SK-N-SH treated with all-trans-retinoic acid at 6 μM for 48 hours (cell line): ENCODE results near the gene NPTXR.
A peak's percentile ranks its signal among the peaks of the same experiment; 100 is the strongest.

Source experiments
- ATAC-seq: fragments of 200-7000 bp; cut with Tn5 transposase; 3 replicates; pipeline ENCODE4 v1.9.1; 2020; ENCODE audit warnings: mild to moderate bottlenecking, moderate library complexity
- ARNTL ChIP-seq: fragments of 450-650 bp; formaldehyde crosslinking; IDR thresholded peaks from 2 replicates; pipeline ENCODE4 v1.5.0; 2020; ENCODE audit warnings: low read depth, mild to moderate bottlenecking, moderate library complexity, borderline replicate concordance
- BACH2 ChIP-seq: fragments of 250-450 bp; sonication (Bioruptor Pico); IDR thresholded peaks from 2 replicates; pipeline ENCODE4 v1.9.0; 2021; ENCODE audit warnings: mild to moderate bottlenecking, borderline replicate concordance
- CSDC2 ChIP-seq: fragments of 250-450 bp; sonication (Bioruptor Pico); IDR thresholded peaks from 2 replicates; pipeline ENCODE4 v1.5.0; 2020; ENCODE audit warnings: mild to moderate bottlenecking, moderate library complexity
- ESRRG ChIP-seq: fragments of 250-450 bp; sonication (Bioruptor Pico); IDR thresholded peaks from 2 replicates; pipeline ENCODE4 v1.6.1; 2021; ENCODE audit warnings: mild to moderate bottlenecking
- GLIS3 ChIP-seq: fragments of 250-450 bp; sonication (Bioruptor Pico); IDR thresholded peaks from 2 replicates; pipeline ENCODE4 v1.5.0; 2020; ENCODE audit warnings: mild to moderate bottlenecking, moderate library complexity
- ISL1 ChIP-seq: fragments of 250-450 bp; sonication (Bioruptor Pico); IDR thresholded peaks from 2 replicates; pipeline ENCODE4 v2.1.2; 2022; ENCODE audit warnings: mild to moderate bottlenecking, moderate library complexity
- PPARA ChIP-seq: fragments of 250-450 bp; sonication (Bioruptor Pico); IDR thresholded peaks from 2 replicates; pipeline ENCODE4 v1.5.0; 2020; ENCODE audit warnings: mild to moderate bottlenecking, borderline replicate concordance
- RARB ChIP-seq: fragments of 250-450 bp; sonication (Bioruptor Pico); IDR thresholded peaks from 2 replicates; pipeline ENCODE4 v1.8.0; 2021; ENCODE audit warnings: mild to moderate bottlenecking, moderate library complexity
- TCF4 ChIP-seq: fragments of 250-450 bp; sonication (Bioruptor Pico); IDR thresholded peaks from 2 replicates; pipeline ENCODE4 v1.8.0; 2021; ENCODE audit warnings: mild to moderate bottlenecking, moderate library complexity, borderline replicate concordance
- TOX ChIP-seq: fragments of 250-450 bp; sonication (Bioruptor Pico); IDR thresholded peaks from 2 replicates; pipeline ENCODE4 v1.8.0; 2021; ENCODE audit warnings: mild to moderate bottlenecking, moderate library complexity, borderline replicate concordance
- ZC3H10 ChIP-seq: fragments of 250-450 bp; sonication (Bioruptor Pico); IDR thresholded peaks from 2 replicates; pipeline ENCODE4 v1.5.1; 2021; ENCODE audit warnings: mild to moderate bottlenecking, moderate library complexity
- ZFP3 ChIP-seq: fragments of 250-450 bp; sonication (Bioruptor Pico); IDR thresholded peaks from 2 replicates; pipeline ENCODE4 v1.5.0; 2020; ENCODE audit warnings: mild to moderate bottlenecking, moderate library complexity
- ZFP30 ChIP-seq: fragments of 450-650 bp; formaldehyde crosslinking; IDR thresholded peaks from 2 replicates; pipeline ENCODE4 v1.5.0; 2022; ENCODE audit warnings: mild to moderate bottlenecking, moderate library complexity
- ZNF565 ChIP-seq: fragments of 450-650 bp; formaldehyde crosslinking; conservative IDR thresholded peaks from 2 replicates; pipeline ENCODE4 v1.5.0; 2020; ENCODE audit warnings: low read depth, mild to moderate bottlenecking, moderate library complexity
- ZNF70 ChIP-seq: fragments of 450-650 bp; formaldehyde crosslinking; IDR thresholded peaks from 2 replicates; pipeline ENCODE4 v1.5.0; 2020; ENCODE audit warnings: mild to moderate bottlenecking, moderate library complexity
- ZNF8 ChIP-seq: fragments of 450-650 bp; formaldehyde crosslinking; IDR thresholded peaks from 2 replicates; pipeline ENCODE4 v1.5.0; 2020; ENCODE audit warnings: mild to moderate bottlenecking, moderate library complexity
- TF ChIP-seq, protein P1 (sequence below): fragments of 250-450 bp; sonication (Bioruptor Pico); IDR thresholded peaks from 2 replicates; pipeline ENCODE4 v1.5.1; 2021; ENCODE audit warnings: mild to moderate bottlenecking, moderate library complexity
- TF ChIP-seq, protein P2 (sequence below): fragments of 250-450 bp; sonication (Bioruptor Pico); IDR thresholded peaks from 2 replicates; pipeline ENCODE4 v1.8.0; 2020; ENCODE audit warnings: mild to moderate bottlenecking, moderate library complexity, borderline replicate concordance
- TF ChIP-seq, protein P3 (sequence below): fragments of 250-450 bp; sonication (Bioruptor Pico); IDR thresholded peaks from 2 replicates; pipeline ENCODE4 v1.5.1; 2020; ENCODE audit warnings: low read depth, mild to moderate bottlenecking, moderate library complexity
- TF ChIP-seq, protein P4 (sequence below): fragments of 250-450 bp; sonication (Bioruptor Pico); IDR thresholded peaks from 2 replicates; pipeline ENCODE4 v1.8.0; 2021; ENCODE audit warnings: low read depth, mild to moderate bottlenecking, moderate library complexity, borderline replicate concordance
- TF ChIP-seq, protein P5 (sequence below): fragments of 250-450 bp; sonication (Bioruptor Pico); IDR thresholded peaks from 2 replicates; pipeline ENCODE4 v1.5.0; 2020; ENCODE audit warnings: mild to moderate bottlenecking, moderate library complexity

NPTXR gene

DNA sequence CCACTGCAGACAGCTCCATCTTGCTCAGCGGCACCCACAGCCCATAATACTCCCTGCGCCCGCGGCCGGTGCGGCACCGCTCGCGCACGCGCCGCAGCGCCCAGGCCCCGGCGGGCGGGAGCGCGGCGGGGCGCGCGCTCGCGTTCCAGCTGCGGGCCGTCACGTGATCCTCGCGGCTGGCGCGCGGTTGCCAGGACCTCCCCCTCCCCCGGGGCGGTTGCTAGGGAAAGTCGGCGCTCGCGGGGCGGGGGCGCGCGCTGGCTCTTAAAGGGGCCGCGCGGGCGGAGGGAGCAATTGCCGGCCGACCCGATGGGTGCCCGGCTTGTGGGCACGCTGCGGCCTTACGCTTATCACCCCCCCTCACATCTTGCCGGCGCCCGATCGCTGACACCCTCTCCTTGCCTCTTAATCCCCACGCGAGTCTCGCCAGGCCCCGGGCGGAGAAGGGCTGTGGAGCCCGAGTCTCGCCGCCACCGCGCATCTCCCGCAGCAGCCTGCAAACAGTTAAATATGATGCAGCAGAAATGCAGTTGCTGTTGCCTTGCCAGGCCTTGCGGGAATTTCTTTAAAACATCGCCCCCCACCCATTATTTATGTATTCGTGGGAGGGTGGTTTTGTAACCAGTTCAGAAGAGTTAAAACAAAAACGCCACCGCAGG, 28.5 kb upstream of the NPTXR start, which contains the start of gene CBX6:
Gene CBX6 (minus strand): TSS at position 45 of the 659 bp plus-strand sequence. CDS start 26 bp downstream, at position 19.
- TF ChIP-seq, protein P1, sequence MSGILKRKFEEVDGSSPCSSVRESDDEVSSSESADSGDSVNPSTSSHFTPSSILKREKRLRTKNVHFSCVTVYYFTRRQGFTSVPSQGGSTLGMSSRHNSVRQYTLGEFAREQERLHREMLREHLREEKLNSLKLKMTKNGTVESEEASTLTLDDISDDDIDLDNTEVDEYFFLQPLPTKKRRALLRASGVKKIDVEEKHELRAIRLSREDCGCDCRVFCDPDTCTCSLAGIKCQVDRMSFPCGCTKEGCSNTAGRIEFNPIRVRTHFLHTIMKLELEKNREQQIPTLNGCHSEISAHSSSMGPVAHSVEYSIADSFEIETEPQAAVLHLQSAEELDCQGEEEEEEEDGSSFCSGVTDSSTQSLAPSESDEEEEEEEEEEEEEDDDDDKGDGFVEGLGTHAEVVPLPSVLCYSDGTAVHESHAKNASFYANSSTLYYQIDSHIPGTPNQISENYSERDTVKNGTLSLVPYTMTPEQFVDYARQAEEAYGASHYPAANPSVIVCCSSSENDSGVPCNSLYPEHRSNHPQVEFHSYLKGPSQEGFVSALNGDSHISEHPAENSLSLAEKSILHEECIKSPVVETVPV (CRISPR knock-in tag), result no peak
- no peak for TF ChIP-seq ZFP3 (CRISPR knock-in tag)
- TF ChIP-seq, protein P2, sequence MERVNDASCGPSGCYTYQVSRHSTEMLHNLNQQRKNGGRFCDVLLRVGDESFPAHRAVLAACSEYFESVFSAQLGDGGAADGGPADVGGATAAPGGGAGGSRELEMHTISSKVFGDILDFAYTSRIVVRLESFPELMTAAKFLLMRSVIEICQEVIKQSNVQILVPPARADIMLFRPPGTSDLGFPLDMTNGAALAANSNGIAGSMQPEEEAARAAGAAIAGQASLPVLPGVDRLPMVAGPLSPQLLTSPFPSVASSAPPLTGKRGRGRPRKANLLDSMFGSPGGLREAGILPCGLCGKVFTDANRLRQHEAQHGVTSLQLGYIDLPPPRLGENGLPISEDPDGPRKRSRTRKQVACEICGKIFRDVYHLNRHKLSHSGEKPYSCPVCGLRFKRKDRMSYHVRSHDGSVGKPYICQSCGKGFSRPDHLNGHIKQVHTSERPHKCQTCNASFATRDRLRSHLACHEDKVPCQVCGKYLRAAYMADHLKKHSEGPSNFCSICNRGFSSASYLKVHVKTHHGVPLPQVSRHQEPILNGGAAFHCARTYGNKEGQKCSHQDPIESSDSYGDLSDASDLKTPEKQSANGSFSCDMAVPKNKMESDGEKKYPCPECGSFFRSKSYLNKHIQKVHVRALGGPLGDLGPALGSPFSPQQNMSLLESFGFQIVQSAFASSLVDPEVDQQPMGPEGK, result no peak
- TF ChIP-seq ISL1 (CRISPR knock-in tag), result no peak
- TF ChIP-seq CSDC2 (CRISPR knock-in tag), result no peak
- TF ChIP-seq TCF4 (CRISPR knock-in tag), result no peak
- TF ChIP-seq ZNF8 (CRISPR knock-in tag), result no peak
- no peak for TF ChIP-seq BACH2 (CRISPR knock-in tag)
- no peak for TF ChIP-seq GLIS3 (CRISPR knock-in tag)
- no peak for TF ChIP-seq ESRRG (CRISPR knock-in tag)
- TF ChIP-seq PPARA (CRISPR knock-in tag), result no peak
- TF ChIP-seq, protein P3, sequence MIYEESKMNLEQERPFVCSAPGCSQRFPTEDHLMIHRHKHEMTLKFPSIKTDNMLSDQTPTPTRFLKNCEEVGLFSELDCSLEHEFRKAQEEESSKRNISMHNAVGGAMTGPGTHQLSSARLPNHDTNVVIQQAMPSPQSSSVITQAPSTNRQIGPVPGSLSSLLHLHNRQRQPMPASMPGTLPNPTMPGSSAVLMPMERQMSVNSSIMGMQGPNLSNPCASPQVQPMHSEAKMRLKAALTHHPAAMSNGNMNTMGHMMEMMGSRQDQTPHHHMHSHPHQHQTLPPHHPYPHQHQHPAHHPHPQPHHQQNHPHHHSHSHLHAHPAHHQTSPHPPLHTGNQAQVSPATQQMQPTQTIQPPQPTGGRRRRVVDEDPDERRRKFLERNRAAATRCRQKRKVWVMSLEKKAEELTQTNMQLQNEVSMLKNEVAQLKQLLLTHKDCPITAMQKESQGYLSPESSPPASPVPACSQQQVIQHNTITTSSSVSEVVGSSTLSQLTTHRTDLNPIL (CRISPR knock-in tag), result no peak
- TF ChIP-seq, protein P4, sequence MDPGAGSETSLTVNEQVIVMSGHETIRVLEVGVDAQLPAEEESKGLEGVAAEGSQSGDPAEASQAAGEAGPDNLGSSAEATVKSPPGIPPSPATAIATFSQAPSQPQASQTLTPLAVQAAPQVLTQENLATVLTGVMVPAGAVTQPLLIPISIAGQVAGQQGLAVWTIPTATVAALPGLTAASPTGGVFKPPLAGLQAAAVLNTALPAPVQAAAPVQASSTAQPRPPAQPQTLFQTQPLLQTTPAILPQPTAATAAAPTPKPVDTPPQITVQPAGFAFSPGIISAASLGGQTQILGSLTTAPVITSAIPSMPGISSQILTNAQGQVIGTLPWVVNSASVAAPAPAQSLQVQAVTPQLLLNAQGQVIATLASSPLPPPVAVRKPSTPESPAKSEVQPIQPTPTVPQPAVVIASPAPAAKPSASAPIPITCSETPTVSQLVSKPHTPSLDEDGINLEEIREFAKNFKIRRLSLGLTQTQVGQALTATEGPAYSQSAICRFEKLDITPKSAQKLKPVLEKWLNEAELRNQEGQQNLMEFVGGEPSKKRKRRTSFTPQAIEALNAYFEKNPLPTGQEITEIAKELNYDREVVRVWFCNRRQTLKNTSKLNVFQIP, result no peak
- no peak for TF ChIP-seq RARB (CRISPR knock-in tag)
- no peak for TF ChIP-seq ZNF70 (CRISPR knock-in tag)
- peak; percentile 54 for ATAC-seq

DNA sequence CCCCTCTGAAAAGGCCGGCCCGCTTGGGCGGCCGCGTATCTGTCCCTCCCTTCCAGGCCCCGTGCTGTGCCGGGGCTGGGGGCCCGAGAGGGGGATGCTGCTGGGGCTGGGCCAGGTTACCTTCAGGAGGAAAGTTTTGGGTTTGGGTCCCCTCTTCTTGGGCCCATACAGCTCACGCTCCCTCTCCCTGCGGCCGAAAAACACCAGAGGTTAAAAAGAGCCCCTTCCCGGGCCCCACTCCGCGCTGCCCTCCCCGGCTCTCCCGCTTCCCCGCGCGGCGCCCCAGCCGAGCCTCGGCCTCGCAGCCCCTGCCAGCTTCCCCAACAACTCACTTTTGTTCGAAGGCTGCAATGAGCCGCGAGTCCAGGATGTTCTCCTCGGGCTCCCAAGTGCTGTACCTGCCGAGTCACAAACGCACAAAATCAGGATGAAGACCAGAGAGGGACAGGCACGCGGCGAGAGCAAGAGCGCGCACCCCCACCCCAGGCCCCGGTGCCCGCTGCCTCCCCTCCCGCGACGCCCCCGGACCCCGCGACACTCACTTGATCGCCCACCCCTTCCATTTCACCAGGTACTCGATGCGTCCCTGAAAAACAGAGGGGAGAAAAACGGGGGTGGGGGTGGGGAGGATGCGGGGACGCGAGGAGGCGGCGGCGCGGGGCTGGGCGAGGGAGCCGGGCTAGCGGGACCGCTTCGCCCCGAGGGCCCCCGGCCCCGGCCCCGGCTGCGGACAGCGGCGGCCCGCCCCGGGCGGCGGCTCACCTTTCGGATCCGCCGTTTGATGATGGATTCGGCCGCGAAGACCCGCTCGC, 27.7 kb upstream of the NPTXR start:
- ATAC-seq, result no peak
- no peak for TF ChIP-seq ZNF565 (CRISPR knock-in tag)
- TF ChIP-seq, protein P4, result no peak
- no peak for TF ChIP-seq ESRRG (CRISPR knock-in tag)
- TF ChIP-seq, protein P2, result no peak
- TF ChIP-seq, protein P3 (CRISPR knock-in tag), result no peak
- TF ChIP-seq GLIS3 (CRISPR knock-in tag), result no peak
- TF ChIP-seq, protein P5, sequence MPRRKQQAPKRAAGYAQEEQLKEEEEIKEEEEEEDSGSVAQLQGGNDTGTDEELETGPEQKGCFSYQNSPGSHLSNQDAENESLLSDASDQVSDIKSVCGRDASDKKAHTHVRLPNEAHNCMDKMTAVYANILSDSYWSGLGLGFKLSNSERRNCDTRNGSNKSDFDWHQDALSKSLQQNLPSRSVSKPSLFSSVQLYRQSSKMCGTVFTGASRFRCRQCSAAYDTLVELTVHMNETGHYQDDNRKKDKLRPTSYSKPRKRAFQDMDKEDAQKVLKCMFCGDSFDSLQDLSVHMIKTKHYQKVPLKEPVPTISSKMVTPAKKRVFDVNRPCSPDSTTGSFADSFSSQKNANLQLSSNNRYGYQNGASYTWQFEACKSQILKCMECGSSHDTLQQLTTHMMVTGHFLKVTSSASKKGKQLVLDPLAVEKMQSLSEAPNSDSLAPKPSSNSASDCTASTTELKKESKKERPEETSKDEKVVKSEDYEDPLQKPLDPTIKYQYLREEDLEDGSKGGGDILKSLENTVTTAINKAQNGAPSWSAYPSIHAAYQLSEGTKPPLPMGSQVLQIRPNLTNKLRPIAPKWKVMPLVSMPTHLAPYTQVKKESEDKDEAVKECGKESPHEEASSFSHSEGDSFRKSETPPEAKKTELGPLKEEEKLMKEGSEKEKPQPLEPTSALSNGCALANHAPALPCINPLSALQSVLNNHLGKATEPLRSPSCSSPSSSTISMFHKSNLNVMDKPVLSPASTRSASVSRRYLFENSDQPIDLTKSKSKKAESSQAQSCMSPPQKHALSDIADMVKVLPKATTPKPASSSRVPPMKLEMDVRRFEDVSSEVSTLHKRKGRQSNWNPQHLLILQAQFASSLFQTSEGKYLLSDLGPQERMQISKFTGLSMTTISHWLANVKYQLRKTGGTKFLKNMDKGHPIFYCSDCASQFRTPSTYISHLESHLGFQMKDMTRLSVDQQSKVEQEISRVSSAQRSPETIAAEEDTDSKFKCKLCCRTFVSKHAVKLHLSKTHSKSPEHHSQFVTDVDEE, result no peak
- TF ChIP-seq BACH2 (CRISPR knock-in tag), result no peak
- TF ChIP-seq ARNTL (CRISPR knock-in tag), result no peak
- no peak for TF ChIP-seq ZFP30 (CRISPR knock-in tag)
- TF ChIP-seq TOX, result no peak
- TF ChIP-seq TCF4 (CRISPR knock-in tag), result no peak
- no peak for TF ChIP-seq PPARA (CRISPR knock-in tag)
- no peak for TF ChIP-seq ZC3H10 (CRISPR knock-in tag)
